DMS79 treated with DMSO at 0.1 percent for 48 hours (cell line): ENCODE results near the gene ZP1.

Experiments
- DNase-seq: peaks from one replicate; lab custom pipeline; 2025; lab: John Stamatoyannopoulos, UW

Gene ZP1

GRCh38 chr11:60859616-60860250, 7.6 kb upstream of the ZP1 start:
- DNase-seq: no peak

GRCh38 chr11:60860943-60861342, 6.4 kb upstream of the ZP1 start:
- DNase-seq: no peak

- DNase-seq: no peak
Measured at GRCh38 chr11:60862171-60862570, 5.2 kb upstream of the ZP1 start.

- DNase-seq: no peak
Measured at GRCh38 chr11:60863550-60864521, 3.5 kb upstream of the ZP1 start.

GRCh38 chr11:60864856-60865513, 2.4 kb upstream of the ZP1 start:
- DNase-seq: no peak

GRCh38 chr11:60867871-60868681, 734 bp downstream of the ZP1 start:
- DNase-seq: peak; percentile 38

GRCh38 chr11:60868682-60869450, 1.5 kb downstream of the ZP1 start:
- no peak for DNase-seq

- DNase-seq: no peak
Measured at GRCh38 chr11:60869451-60869825, 2.1 kb downstream of the ZP1 start.

GRCh38 chr11:60870276-60870675, 2.9 kb downstream of the ZP1 start:
- DNase-seq: peak; percentile 86

- no peak for DNase-seq
Measured at GRCh38 chr11:60870733-60871377, 3.5 kb downstream of the ZP1 start.

- peak; percentile 65 for DNase-seq
Measured at GRCh38 chr11:60871378-60872061, 4.2 kb downstream of the ZP1 start.

- DNase-seq: no peak
Measured at GRCh38 chr11:60872124-60872960, 5.0 kb downstream of the ZP1 start.

- DNase-seq: no peak
Measured at GRCh38 chr11:60872961-60873524, 5.7 kb downstream of the ZP1 start.

- DNase-seq: no peak
Measured at GRCh38 chr11:60873533-60873932, 6.2 kb downstream of the ZP1 start.

- no peak for DNase-seq
Measured at GRCh38 chr11:60874421-60875365, 7.4 kb downstream of the ZP1 start.

GRCh38 chr11:60875366-60876167, 8.2 kb downstream of the ZP1 start:
- DNase-seq: no peak

- no peak for DNase-seq
Measured at GRCh38 chr11:60876168-60876485, 8.8 kb downstream of the ZP1 start.
